T-helper 2 cell treated with Interferon-gamma antibody and Interleukin-4, amounts not matched to agents 5 μg/mL and 100 μg/mL, for 36 hours (primary cell): ENCODE results near the gene CST7.
"Not testable (repeated sequence)": the region's sequence is repeated elsewhere in the genome, so short reads cannot be mapped to it uniquely, and the experiment has no call there.

Experiments
- DNase-seq: peaks from one replicate; pipeline ENCODE4 v3.0.0; 2021; ENCODE audit warnings: low spot score
- H3K27ac Mint-ChIP-seq: one replicate; pipeline ENCODE4 v1.8.0; 2021; ENCODE audit warnings: mild to moderate bottlenecking, mixed read lengths
- H3K27me3 Mint-ChIP-seq: one replicate; pipeline ENCODE4 v1.8.0; 2021; ENCODE audit warnings: low read depth, mixed read lengths
- H3K36me3 Mint-ChIP-seq: one replicate; pipeline ENCODE4 v1.8.0; 2021; ENCODE audit warnings: low read depth, mixed read lengths
- H3K4me1 Mint-ChIP-seq: one replicate; pipeline ENCODE4 v1.8.0; 2021; ENCODE audit warnings: low read depth, mixed read lengths
- H3K4me3 Mint-ChIP-seq: one replicate; pipeline ENCODE4 v1.8.0; 2022; ENCODE audit warnings: mild to moderate bottlenecking, moderate library complexity, mixed read lengths
- H3K9me3 Mint-ChIP-seq: one replicate; pipeline ENCODE4 v1.8.0; 2021; ENCODE audit warnings: mixed read lengths

Gene CST7

DNA sequence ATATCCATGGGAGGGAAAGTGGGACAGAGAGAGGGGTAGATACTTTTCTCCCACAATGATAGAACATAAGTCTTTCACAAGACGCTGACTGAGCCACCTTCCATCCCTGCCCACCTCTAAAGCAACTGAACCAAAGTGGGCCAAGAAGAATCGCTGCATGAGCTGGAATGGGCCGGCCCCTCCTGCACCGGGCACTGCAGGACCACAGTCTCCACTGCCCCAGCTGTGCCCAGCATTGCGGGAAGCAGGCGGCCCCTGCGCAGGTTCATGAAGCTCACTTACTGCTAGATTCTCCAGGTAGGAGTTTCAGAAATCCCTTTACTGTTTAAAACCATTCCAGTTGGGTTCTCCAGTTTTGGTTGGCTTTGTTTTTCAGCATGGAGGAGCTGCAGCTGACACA, 32.0 kb upstream of the CST7 start:
- Mint-ChIP-seq H3K27me3 (peaks cover 2% of the 10 kb centered on the region), H3K27ac (no peak overlapping the region), H3K4me3 (no peak overlapping the region), H3K9me3 (no peaks in the 10 kb centered on the region), H3K36me3 (no peaks in the 10 kb centered on the region), H3K4me1 (peaks cover 6% of the 10 kb centered on the region)
- no peak for DNase-seq

DNA sequence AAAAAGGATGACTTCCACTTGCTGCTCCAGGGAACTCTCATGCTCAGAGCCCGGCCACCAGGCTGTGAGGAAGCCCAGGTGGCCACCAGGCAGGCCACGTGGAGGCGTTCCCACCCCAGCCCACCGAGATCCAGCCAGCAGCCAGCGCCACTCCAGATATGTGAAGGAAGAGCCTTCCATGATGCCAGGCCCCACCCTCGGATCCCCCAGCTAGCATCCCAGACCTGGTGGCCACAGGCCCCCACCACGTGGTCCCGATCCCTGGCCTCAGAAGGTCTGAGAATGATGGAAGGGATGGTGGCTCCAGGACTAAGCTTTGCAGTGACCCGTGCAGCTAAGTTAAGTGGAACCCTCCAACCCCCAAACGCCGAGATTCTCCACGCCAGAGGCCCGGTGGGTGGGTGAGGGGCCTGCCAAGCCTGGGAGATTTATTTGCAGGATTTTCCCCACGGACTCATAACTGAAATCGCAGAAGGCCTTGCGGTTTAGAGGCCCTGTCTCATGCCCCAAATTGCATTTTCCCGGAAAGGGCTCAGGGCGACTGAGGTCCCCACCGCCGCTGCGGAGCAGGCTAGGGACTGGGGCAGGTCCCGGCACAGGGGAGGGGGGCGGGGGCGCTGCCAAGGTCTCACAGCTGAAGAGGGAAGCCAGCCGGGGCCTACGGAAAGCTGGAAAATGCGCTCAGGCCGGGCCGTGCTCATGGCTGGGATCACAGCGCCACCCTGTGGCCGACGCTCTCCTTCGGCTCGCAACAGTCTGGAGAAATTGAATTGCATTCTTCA, 31.1 kb upstream of the CST7 start:
- Mint-ChIP-seq H3K9me3 (no peaks in the 10 kb centered on the region), H3K4me1 (peaks cover 6% of the 10 kb centered on the region), H3K36me3 (no peaks in the 10 kb centered on the region), H3K27ac (no peak overlapping the region), H3K4me3 (no peak overlapping the region), H3K27me3 (peaks cover 6% of the 10 kb centered on the region)
- peak; percentile 27 for DNase-seq

DNA sequence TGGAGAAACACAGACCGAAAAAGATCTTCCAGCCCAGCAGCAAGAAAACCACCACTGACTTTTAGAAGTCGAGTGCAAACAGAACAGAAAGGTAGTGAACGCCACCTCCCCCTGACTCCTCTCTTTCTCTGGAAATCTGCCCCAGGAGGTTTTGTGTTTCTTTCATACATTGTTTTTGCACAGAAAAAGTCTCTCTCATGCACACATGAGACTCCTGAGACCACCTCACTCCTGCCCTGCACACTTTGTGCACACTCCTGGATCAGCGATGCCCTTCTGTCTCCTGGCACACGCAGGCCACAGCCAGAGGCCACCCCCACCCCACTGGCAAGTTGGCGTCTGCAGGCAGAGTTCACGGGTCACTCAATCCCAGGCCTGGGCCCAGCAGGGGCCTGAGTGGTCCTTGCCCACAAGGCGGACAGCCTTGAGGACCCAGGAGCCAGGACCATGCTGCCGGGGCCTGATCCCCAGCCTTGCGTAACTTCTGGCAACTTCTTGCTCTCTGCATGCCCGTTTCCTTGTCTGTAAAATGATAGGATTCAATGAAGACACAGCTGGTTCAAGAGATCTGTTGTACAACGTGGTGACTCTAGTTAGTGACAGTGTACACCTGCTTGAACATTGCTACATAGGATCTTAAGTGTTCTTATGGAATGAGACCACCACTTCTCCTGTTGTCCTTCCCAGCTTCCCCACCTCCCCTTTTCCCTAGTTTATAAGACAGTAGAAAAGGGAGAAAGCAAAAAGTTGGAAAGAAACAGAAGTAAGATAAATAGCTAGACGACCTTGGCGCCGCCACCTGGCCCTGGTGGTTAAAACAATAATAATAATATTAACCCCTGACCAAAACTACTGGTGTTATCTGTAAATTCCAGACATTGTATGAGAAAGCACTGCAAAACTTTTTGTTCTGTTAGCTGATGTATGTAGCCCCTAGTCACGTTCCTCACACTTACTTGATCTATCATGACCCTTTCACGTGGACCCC, 30.2 kb upstream of the CST7 start:
- no peak overlapping the region for H3K27ac Mint-ChIP-seq

GRCh38 chr20:24919665-24920064, 29.4 kb upstream of the CST7 start:
- not testable (repeated sequence) for H3K4me3 Mint-ChIP-seq, DNase-seq, H3K9me3 Mint-ChIP-seq, H3K4me1 Mint-ChIP-seq, H3K27me3 Mint-ChIP-seq, H3K36me3 Mint-ChIP-seq, H3K27ac Mint-ChIP-seq

More for the DNA sequence above, 30.2 kb upstream of the CST7 start:
- H3K36me3 Mint-ChIP-seq: no peaks in the 10 kb centered on the region
- no peaks in the 10 kb centered on the region for H3K9me3 Mint-ChIP-seq
- H3K27me3 Mint-ChIP-seq: peaks cover 6% of the 10 kb centered on the region
- peaks cover 6% of the 10 kb centered on the region for H3K4me1 Mint-ChIP-seq
- DNase-seq: no peak
- H3K4me3 Mint-ChIP-seq: no peak overlapping the region

- H3K27ac Mint-ChIP-seq, DNase-seq: not testable (repeated sequence)
Observed at GRCh38 chr20:24920706-24921105, 28.4 kb upstream of the CST7 start.

DNA sequence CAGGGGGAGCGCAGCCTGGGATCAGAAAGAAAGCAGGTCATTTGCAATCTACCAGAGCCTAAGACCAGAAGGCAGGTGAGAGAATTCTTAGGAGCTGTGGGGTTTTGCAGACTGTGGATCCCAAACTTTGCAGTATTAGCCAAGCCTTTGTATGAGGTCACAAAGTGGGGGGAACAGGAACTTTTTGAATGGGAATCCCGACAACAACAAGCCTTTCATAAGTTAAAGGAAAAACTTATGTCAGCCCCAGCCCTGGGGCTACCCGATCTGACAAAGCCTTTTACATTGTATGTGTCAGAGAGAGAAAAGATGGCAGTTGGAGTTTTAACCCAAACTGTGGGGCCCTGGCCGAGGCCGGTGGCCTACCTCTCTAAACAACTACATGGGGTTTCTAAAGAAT, 19.8 kb upstream of the CST7 start:
- not testable (repeated sequence) for H3K27ac Mint-ChIP-seq, H3K9me3 Mint-ChIP-seq, H3K36me3 Mint-ChIP-seq, DNase-seq, H3K27me3 Mint-ChIP-seq, H3K4me3 Mint-ChIP-seq
- peaks cover 29% of the 10 kb centered on the region for H3K4me1 Mint-ChIP-seq

More at GRCh38 chr20:24920706-24921105, 28.4 kb upstream of the CST7 start:
- H3K4me3 Mint-ChIP-seq, H3K36me3 Mint-ChIP-seq, H3K27me3 Mint-ChIP-seq, H3K4me1 Mint-ChIP-seq, H3K9me3 Mint-ChIP-seq: not testable (repeated sequence)

GRCh38 chr20:24929867-24930723, 19.0 kb upstream of the CST7 start:
- H3K27me3 Mint-ChIP-seq, DNase-seq, H3K4me3 Mint-ChIP-seq, H3K9me3 Mint-ChIP-seq, H3K36me3 Mint-ChIP-seq, H3K27ac Mint-ChIP-seq: not testable (repeated sequence)
- H3K4me1 Mint-ChIP-seq: peaks cover 29% of the 10 kb centered on the region

DNA sequence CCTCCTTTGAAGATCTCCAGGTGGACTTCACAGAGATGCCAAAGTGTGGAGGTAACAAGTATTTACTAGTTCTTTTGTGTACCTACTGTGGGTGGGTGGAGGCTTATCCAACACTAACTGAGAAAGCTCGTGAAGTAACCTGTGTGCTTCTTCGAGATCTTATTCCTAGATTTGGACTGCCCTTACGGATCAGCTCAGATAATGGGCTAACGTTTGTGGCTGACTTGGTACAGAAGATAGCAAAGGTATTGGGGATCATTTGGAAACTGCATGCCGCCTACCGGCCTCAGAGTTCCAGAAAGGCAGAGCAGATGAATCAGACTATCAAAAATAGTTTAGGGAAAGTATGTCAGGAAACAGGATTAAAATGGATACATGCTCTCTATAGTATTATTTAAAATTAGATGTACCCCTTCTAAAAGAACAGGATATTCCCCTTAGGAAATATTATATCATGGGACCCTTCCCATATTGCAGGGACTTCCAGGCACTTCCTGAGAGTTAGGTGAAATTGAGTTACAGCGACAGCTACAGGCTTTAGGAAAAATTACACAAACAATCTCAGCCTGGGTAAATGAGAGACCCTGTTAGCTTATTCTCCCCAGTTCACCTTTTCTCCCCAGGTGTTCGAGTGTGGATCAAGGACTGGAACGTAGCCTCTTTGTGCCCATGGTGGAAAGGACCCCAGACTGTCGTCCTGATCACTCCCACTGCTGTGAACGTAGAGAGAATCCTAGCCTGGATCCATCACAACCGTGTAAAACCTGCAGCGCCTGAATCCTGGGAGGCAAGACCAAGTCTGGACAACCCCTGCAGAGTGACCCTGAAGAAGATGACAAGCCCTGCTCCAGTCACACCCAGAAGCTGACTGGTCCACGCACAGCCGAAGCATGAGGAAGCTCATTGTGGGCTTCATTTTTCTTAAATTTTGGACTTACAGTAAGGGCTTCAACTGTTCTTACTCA, 18.1 kb upstream of the CST7 start:
- peak overlapping the region; percentile 84 for H3K27ac Mint-ChIP-seq
- not testable (repeated sequence) for H3K27me3 Mint-ChIP-seq, H3K36me3 Mint-ChIP-seq, DNase-seq, H3K9me3 Mint-ChIP-seq
- peaks cover 29% of the 10 kb centered on the region for H3K4me1 Mint-ChIP-seq
- H3K4me3 Mint-ChIP-seq: peak overlapping the region; percentile 62

DNA sequence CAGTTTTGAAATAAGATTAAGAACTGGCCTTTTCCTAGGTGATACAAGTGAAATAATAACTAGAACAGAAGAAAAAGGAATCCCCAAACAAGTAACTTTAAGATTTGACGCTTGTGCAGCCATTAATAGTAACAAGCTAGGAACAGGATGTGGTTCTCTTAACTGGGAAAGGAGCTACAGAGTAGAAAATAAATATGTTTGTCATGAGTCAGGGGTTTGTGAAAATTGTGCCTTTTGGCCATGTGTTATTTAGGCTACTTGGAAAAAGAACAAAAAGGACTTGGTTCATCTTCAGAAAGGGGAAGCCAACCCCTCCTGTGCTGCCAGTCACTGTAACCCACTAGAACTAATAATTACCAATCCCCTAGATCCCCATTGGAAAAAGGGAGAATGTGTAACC, 17.2 kb upstream of the CST7 start:
- not testable (repeated sequence) for H3K27me3 Mint-ChIP-seq, DNase-seq, H3K36me3 Mint-ChIP-seq
- peak overlapping the region; percentile 84 for H3K27ac Mint-ChIP-seq
- peak overlapping the region; percentile 62 for H3K4me3 Mint-ChIP-seq
- peaks cover 11% of the 10 kb centered on the region for H3K9me3 Mint-ChIP-seq
- peaks cover 29% of the 10 kb centered on the region for H3K4me1 Mint-ChIP-seq

DNA sequence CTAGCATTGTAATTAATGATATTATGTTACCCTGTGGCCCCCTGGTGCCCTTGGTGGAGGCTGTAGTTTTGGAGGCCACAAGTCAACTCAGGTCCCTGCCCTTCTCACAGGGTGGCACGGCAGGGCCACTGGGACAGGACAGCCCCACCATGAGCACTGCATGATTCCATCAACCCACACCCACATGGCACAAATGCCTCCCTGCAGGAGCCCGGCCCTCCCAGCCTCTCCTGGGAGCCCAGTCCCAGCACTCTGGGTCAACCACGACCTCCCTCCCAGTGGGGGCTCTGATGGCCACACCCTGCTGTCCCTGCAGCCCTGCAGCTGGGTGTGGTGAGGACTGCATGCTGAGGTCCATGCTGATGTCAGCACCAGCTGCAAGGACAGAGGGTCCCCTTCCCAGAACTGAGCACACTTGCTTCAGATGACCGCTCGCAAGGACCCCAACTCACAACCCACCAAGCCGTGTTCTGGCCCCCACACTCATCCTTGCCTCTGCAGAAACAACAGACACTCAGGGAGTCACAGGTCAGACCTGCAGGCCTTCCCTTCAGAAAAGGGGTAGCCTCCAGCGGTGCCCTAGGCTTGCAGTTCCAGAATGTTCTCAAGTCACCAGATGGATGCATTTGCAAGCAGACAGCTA, 15.7 kb upstream of the CST7 start:
- Mint-ChIP-seq H3K9me3 (peaks cover 11% of the 10 kb centered on the region), H3K27ac (no peak overlapping the region)

GRCh38 chr20:24934101-24934661, 14.9 kb upstream of the CST7 start:
- Mint-ChIP-seq H3K4me3 (no peak overlapping the region), H3K36me3 (no peaks in the 10 kb centered on the region), H3K27me3 (no peaks in the 10 kb centered on the region), H3K27ac (no peak overlapping the region), H3K9me3 (peaks cover 11% of the 10 kb centered on the region), H3K4me1 (peaks cover 34% of the 10 kb centered on the region)
- no peak for DNase-seq

More for the DNA sequence above, 15.7 kb upstream of the CST7 start:
- Mint-ChIP-seq H3K4me1 (peaks cover 32% of the 10 kb centered on the region), H3K27me3 (no peaks in the 10 kb centered on the region), H3K36me3 (no peaks in the 10 kb centered on the region), H3K4me3 (no peak overlapping the region)
- DNase-seq: no peak

GRCh38 chr20:24934716-24935115, 14.4 kb upstream of the CST7 start:
- Mint-ChIP-seq H3K27me3 (no peaks in the 10 kb centered on the region), H3K27ac (no peak overlapping the region), H3K4me3 (no peak overlapping the region), H3K36me3 (no peaks in the 10 kb centered on the region), H3K4me1 (peaks cover 34% of the 10 kb centered on the region), H3K9me3 (peaks cover 11% of the 10 kb centered on the region)
- no peak for DNase-seq
